Activated CD8-positive, alpha-beta memory T cell treated with anti-CD3 and anti-CD28 coated beads, Interleukin-2, amount 50 U/mL, for 48 hours (primary cell): ENCODE data around the gene PDK1.

Source experiments
- DNase-seq: peaks from one replicate; pipeline ENCODE4 v3.0.0-alpha.2; 2020

Gene PDK1

GRCh38 chr2:172600557-172601008 is 44.7 kb downstream of the PDK1 start:
- no peak for DNase-seq

- no peak for DNase-seq
Measured at GRCh38 chr2:172606285-172606684, 50.4 kb downstream of the PDK1 start.

DNA sequence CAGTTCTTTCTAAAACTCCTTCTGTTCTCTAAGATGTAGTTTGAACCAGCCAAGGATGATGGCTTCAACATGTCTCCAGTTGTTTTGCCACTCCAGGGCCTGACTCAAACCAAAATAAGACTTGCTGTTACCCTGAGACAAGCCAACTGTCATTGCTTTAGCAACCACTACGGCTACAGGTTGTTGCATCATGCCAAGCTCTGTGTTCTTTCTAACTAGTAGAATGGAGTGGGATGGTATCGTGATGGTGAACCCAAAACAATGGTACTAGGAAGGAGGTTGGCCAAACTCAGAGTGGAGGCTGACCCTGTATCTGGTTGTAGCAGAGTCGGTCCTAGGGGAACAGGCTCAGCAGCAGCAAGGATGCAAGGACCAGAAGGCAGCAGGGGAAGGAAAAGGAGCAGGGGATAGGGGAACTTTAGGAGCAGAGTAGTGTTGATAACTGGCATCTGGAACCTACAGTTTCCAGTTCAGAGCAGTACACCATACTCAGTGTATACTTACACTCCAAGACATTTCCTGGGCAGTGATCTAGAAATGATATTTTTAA is 51.6 kb downstream of the PDK1 start:
- DNase-seq, result no peak

- DNase-seq, result no peak
Measured at GRCh38 chr2:172609488-172609887, 53.6 kb downstream of the PDK1 start.

- DNase-seq, result no peak
Measured at GRCh38 chr2:172612051-172612450, 56.2 kb downstream of the PDK1 start.

GRCh38 chr2:172613040-172613439 is 57.1 kb downstream of the PDK1 start:
- DNase-seq, result no peak

- no peak for DNase-seq
Measured at GRCh38 chr2:172613615-172614231, 57.8 kb downstream of the PDK1 start.

- DNase-seq, result no peak
Measured at GRCh38 chr2:172614932-172615331, 59.0 kb downstream of the PDK1 start.

GRCh38 chr2:172615727-172616261 is 59.9 kb downstream of the PDK1 start:
- no peak for DNase-seq

- no peak for DNase-seq
Measured at GRCh38 chr2:172617115-172617514, 61.2 kb downstream of the PDK1 start.

GRCh38 chr2:172623249-172623965 is 67.5 kb downstream of the PDK1 start:
- DNase-seq, result no peak

DNA sequence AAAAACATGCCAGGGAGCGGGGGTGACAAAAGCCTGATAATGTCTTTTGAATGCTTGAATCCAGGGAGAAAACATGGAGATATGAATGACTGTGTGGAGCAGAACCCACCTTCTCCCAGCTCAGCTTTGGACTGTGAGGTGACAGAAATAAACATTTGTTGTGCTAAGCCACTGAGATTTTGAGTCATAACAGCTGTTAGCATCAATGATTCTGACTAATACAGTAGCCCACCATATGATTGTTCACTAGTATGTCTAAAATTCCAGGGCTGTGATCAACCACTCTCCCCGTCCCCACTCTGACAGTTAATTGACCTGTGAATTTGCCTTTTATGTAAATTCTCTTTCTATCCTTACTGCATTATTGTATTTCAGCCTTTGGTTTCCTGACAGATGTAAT is 69.1 kb downstream of the PDK1 start:
- no peak for DNase-seq

GRCh38 chr2:172627181-172627580 is 71.3 kb downstream of the PDK1 start:
- DNase-seq, result no peak

GRCh38 chr2:172628085-172628484 is 72.2 kb downstream of the PDK1 start:
- DNase-seq, result no peak

DNA sequence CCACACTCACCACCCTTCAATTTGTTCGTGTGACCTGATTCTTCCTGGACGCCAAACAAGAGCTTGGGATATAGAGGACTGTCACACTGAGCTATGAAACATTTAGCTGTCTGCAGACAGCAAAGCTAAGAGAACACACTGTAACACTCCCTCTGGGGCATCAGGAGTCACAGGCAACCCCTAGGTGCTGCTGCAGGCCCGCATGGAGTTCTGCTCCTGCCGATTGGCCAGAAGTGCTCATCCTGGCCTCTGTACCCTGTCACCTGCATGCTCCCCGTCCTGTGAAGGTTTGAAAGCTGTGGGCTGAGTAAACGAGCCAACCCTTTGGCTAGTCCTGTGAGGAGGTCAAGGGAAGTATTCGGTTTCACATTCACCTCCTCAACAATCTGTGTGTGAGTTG is 73.7 kb downstream of the PDK1 start:
- no peak for DNase-seq

DNA sequence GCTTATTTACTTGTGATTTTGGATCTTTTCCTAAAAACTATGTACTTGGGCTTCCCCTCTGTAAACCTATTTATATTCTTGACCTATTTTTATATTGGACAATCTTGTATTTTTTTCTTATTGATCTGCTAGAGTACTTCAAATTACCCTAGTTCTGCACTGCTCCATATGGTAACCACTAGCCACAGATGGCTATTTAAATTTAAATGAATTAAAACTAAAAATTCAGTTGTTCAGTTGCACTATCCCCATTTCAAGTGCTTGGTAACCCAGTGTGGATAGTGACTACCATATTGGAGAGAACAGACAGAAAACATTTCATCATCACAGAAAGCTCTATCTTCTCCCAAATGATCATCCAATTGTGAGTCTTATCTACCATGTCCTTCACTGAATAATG is 74.3 kb downstream of the PDK1 start:
- no peak for DNase-seq

DNA sequence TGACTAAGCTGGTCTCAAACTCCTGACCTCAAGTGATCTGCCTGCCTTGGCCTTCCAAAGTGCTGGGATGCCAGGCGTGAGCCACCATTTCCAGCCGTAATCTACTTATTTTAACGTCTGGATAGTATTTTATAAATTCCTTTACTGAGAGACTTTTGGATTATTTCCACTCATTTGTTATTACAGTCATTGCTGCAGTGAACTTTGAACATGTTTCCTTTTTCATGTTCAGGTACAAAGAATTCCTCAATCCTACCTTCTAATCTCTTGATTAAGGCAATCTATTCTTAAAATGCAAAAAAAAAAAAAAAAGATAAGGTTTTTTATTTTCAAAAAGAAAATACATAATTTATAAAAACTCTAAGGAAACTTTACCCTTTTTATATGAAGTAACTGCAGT is 78.6 kb downstream of the PDK1 start:
- no peak for DNase-seq

DNA sequence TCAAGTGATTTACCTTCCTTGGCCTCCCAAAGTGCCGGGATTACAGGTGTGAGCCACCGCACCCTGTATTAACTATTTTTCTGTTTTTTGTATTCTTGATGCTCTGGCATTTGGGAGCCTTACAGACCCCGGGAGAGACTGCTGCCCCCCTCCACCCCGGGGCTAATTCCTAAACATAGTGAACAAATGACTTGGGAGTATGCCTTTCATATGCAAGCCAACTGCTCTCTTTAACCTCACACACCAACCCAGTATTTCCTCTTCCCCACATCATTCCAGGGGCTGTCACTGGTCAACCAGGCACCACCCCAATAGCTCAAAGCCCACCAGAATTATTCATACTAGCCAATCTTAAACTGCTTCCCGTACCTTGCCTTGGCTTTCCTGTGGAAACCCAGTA is 79.7 kb downstream of the PDK1 start:
- no peak for DNase-seq

DNA sequence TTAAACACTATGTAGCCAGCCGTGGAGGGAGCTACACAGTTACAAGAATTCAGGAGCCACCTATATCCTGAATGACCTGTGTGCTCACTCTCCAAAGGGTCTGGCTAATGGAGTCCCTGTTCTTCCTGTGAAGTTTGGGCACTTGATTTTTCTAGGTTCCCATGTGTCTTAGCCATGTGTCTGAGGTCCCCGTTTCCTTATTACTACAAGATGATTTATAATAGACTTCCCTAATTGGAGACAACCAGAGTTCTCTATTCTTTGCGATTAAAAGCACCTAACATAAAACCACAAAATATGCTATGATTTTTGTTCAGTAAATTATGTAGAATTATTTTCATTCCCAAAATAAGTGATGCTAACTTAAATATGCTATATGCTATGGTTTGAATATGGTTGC is 83.4 kb downstream of the PDK1 start:
- no peak for DNase-seq

GRCh38 chr2:172639823-172640222 is 83.9 kb downstream of the PDK1 start:
- DNase-seq, result no peak

- DNase-seq, result no peak
Measured at GRCh38 chr2:172640389-172640788, 84.5 kb downstream of the PDK1 start.

DNA sequence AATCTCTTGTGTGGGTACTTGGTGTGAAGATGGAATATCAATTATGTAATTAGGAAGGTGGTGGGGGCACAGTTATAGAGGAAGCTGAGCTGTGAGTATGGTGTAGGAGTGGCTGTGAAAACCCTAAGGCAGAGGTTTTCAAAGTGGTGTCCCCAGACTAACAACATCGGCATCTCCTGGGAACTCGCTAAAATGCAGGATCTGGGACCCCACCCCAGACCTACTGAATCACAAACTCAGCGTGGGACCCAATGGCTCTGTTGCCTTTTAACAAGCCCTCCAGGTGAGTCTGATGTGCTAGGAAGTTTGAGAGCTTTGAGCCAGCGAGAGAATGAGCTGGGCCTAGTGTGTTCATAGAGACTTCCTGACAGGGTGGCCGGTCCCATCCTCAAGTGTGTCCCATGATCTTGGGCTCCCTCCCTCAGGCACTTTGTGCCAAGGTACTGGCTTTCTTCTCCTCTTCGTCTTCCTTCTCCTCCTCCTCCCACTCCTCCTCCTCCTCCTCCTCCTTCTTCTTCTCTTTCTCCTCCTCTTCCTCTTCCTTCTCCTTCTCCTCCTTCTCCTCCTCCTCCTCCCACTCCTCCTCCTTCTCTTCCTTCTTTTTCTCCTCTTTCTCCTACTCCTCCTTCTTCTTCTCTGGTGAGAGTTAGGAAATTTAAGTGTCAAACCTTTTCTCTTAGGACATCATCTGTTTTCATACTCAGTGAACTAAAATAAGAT is 86.6 kb downstream of the PDK1 start:
- no peak for DNase-seq

GRCh38 chr2:172643142-172643541 is 87.3 kb downstream of the PDK1 start:
- DNase-seq, result peak; percentile 54

- DNase-seq, result no peak
Measured at GRCh38 chr2:172647439-172647838, 91.5 kb downstream of the PDK1 start.
